ENCODE data around the gene SUSD6.

Gene SUSD6

GRCh38 chr14:69675245-69675583 lies 63.8 kb downstream of the SUSD6 start:
- no peak for DNase-seq

- no peak for DNase-seq
Observed at GRCh38 chr14:69675877-69676416, 64.6 kb downstream of the SUSD6 start.

GRCh38 chr14:69676723-69677122 lies 65.3 kb downstream of the SUSD6 start:
- DNase-seq: no peak

GRCh38 chr14:69680297-69680696 lies 68.9 kb downstream of the SUSD6 start:
- DNase-seq: no peak

- DNase-seq: no peak
Observed at GRCh38 chr14:69682136-69682535, 70.7 kb downstream of the SUSD6 start.

- no peak for DNase-seq
Observed at GRCh38 chr14:69682621-69683263, 71.3 kb downstream of the SUSD6 start.

GRCh38 chr14:69683971-69684370 lies 72.6 kb downstream of the SUSD6 start:
- no peak for DNase-seq

- DNase-seq: no peak
Observed at GRCh38 chr14:69684461-69685217, 73.2 kb downstream of the SUSD6 start.

- DNase-seq: peak; percentile 59
Observed at GRCh38 chr14:69685218-69685616, 73.8 kb downstream of the SUSD6 start.

- peak; percentile 96 for DNase-seq
Observed at GRCh38 chr14:69685716-69686115, 74.3 kb downstream of the SUSD6 start.

GRCh38 chr14:69687606-69688298 lies 76.4 kb downstream of the SUSD6 start:
- DNase-seq: no peak

- no peak for DNase-seq
Observed at GRCh38 chr14:69688299-69688649, 76.9 kb downstream of the SUSD6 start.

GRCh38 chr14:69690042-69690441 lies 78.6 kb downstream of the SUSD6 start:
- DNase-seq: no peak

GRCh38 chr14:69692594-69692993 lies 81.2 kb downstream of the SUSD6 start:
- DNase-seq: no peak

- DNase-seq: peak; percentile 64
Observed at GRCh38 chr14:69693145-69693544, 81.7 kb downstream of the SUSD6 start.

GRCh38 chr14:69693801-69694729 lies 82.7 kb downstream of the SUSD6 start:
- peak; percentile 54 for DNase-seq

- DNase-seq: no peak
Observed at GRCh38 chr14:69694730-69695281, 83.4 kb downstream of the SUSD6 start.

- DNase-seq: peak; percentile 65
Observed at GRCh38 chr14:69695322-69696203, 84.2 kb downstream of the SUSD6 start.

GRCh38 chr14:69696204-69696527 lies 84.8 kb downstream of the SUSD6 start:
- no peak for DNase-seq

- no peak for DNase-seq
Observed at GRCh38 chr14:69696633-69697557, 85.5 kb downstream of the SUSD6 start.
